Uterus (tissue), 2 donors: ENCODE results near the gene ABRACL.

ENCODE experiments used
- CTCF ChIP-seq, 4 experiments: fragments of 200-600 bp in 2 of 4; fragments of 450-650 bp in 2 of 4; sonication (generic) in 2 of 4; IDR thresholded peaks; one replicate each; pipeline ENCODE4 v1.5.1; 2016 to 2019; ENCODE audit warnings: antibody characterized with exemption in 4 of 4, mild to moderate bottlenecking in 2 of 4, moderate library complexity in 1 of 4
- POLR2A ChIP-seq, 2 donors: fragments of 450-650 bp; IDR thresholded peaks; one replicate each; pipeline ENCODE4 v1.6.1; 2016; ENCODE audit warnings: antibody characterized with exemption in 2 of 2, mild to moderate bottlenecking in 1 of 2, moderate library complexity in 1 of 2

GRCh38 chr6:138981416-138981815 lies 47.1 kb upstream of the ABRACL start:
- TF ChIP-seq CTCF (IDR thresholded peaks at IDR 0.05) (no peak), POLR2A (IDR thresholded peaks at IDR 0.05) (no peak)
